Thoracic aorta (tissue), 2 donors: ENCODE data around the gene GUCA1A. TPM values are rescaled to one million over a fixed set of nuclear protein-coding genes. Genes with fewer than 3 reads are reported as not detected.
"Not testable (repeated sequence)": the region's sequence is repeated elsewhere in the genome, so short reads cannot be mapped to it uniquely, and the experiment has no call there.

Source experiments
- ATAC-seq: fragments of 150-250 bp; one replicate; pipeline ENCODE4 v1.8.0; 2017; ENCODE audit warnings: low read depth; ENCODE audit not compliant: insufficient number of reproducible peaks, low FRiP score
- DNase-seq: peaks from one replicate; pipeline ENCODE4 v3.0.0-alpha.2; 2020; ENCODE audit warnings: low spot score
- H3K27ac ChIP-seq, 2 donors: fragments of 200-600 bp; sonication (generic); 1 replicate in 1 of 2; 2 replicates in 1 of 2; pipeline ENCODE4 v1.5.1; 2016; ENCODE audit warnings: mild to moderate bottlenecking in 2 of 2, moderate library complexity in 2 of 2
- H3K27me3 ChIP-seq: fragments of 200-600 bp; sonication (generic); replicated peaks from 2 replicates; pipeline ENCODE4 v1.6.0; 2016; ENCODE audit warnings: mild to moderate bottlenecking; ENCODE audit not compliant: insufficient read depth
- H3K36me3 ChIP-seq: fragments of 200-600 bp; sonication (generic); one replicate; pipeline ENCODE4 v1.5.1; 2016
- H3K4me1 ChIP-seq, 2 donors: fragments of 200-600 bp; sonication (generic); 1 replicate in 1 of 2; 2 replicates in 1 of 2; pipeline versions ENCODE4 v1.5.1 to v1.6.0; 2016; ENCODE audit warnings: low read depth in 2 of 2, mild to moderate bottlenecking in 1 of 2; ENCODE audit not compliant: control insufficient read depth in 1 of 2
- H3K4me3 ChIP-seq: fragments of 200-600 bp; sonication (generic); 2 replicates; pipeline ENCODE4 v1.5.1; 2016; ENCODE audit warnings: mild to moderate bottlenecking
- H3K9me3 ChIP-seq: fragments of 200-600 bp; sonication (generic); 2 replicates; pipeline ENCODE4 v1.5.1; 2016
- CTCF ChIP-seq: fragments of 200-600 bp; sonication (generic); IDR thresholded peaks from one replicate; pipeline ENCODE4 v1.5.1; 2019; ENCODE audit warnings: antibody characterized with exemption
- total RNA-seq, 2 donors: library from RNA; depleted of rRNA; stranded (reverse); fragments of >200 nt; gene quantifications; one replicate each; pipeline versions ENCODE4 v1.1.0 to v1.2.3, GENCODE V29; 2016

The GUCA1A gene
- total RNA-seq, 2 donors from 2014 or later: not detected

- Histone ChIP-seq H3K4me3 (no peak overlapping the region), H3K27ac (no peak overlapping the region), H3K9me3 (no peaks in the 10 kb centered on the region), H3K4me1 (no peaks in the 10 kb centered on the region), H3K27me3 (no peaks in the 10 kb centered on the region), H3K36me3 (no peaks in the 10 kb centered on the region)
- no peak for TF ChIP-seq CTCF
- no peak for ATAC-seq
- DNase-seq: no peak
Observed at GRCh38 chr6:42184475-42184874, 11.3 kb downstream of the GUCA1A start.

- Histone ChIP-seq H3K4me1 (no peaks in the 10 kb centered on the region), H3K36me3 (no peaks in the 10 kb centered on the region), H3K9me3 (no peaks in the 10 kb centered on the region), H3K27me3 (no peaks in the 10 kb centered on the region), H3K4me3 (no peak overlapping the region), H3K27ac (no peak overlapping the region)
- ATAC-seq: no peak
- no peak for TF ChIP-seq CTCF
- DNase-seq: no peak
Observed at GRCh38 chr6:42185597-42185996, 12.4 kb downstream of the GUCA1A start.

GRCh38 chr6:42188406-42188805 is 15.2 kb downstream of the GUCA1A start:
- ATAC-seq (no peak), DNase-seq (no peak)
- H3K36me3 ChIP-seq: no peaks in the 10 kb centered on the region
- no peaks in the 10 kb centered on the region for H3K27me3 ChIP-seq
- H3K4me1 ChIP-seq: no peaks in the 10 kb centered on the region
- no peak overlapping the region for H3K27ac ChIP-seq
- no peak for TF ChIP-seq CTCF
- no peak overlapping the region for H3K4me3 ChIP-seq
- no peaks in the 10 kb centered on the region for H3K9me3 ChIP-seq

GRCh38 chr6:42190554-42191183 is 17.5 kb downstream of the GUCA1A start:
- Histone ChIP-seq H3K4me1 (no peaks in the 10 kb centered on the region), H3K9me3 (no peaks in the 10 kb centered on the region), H3K4me3 (no peak overlapping the region), H3K27ac (no peak overlapping the region), H3K36me3 (no peaks in the 10 kb centered on the region), H3K27me3 (no peaks in the 10 kb centered on the region)
- ATAC-seq (no peak), DNase-seq (no peak)
- no peak for TF ChIP-seq CTCF

- not testable (repeated sequence) for H3K27ac ChIP-seq, H3K4me1 ChIP-seq, H3K9me3 ChIP-seq, H3K36me3 ChIP-seq, H3K4me3 ChIP-seq, ATAC-seq, DNase-seq, H3K27me3 ChIP-seq
Observed at GRCh38 chr6:42192385-42192784, 19.2 kb downstream of the GUCA1A start.

GRCh38 chr6:42193491-42193894 is 20.3 kb downstream of the GUCA1A start:
- no peak for TF ChIP-seq CTCF
- no peak for ATAC-seq
- no peaks in the 10 kb centered on the region for H3K4me1 ChIP-seq

More at GRCh38 chr6:42193491-42193894, 20.3 kb downstream of the GUCA1A start:
- H3K36me3 ChIP-seq: no peaks in the 10 kb centered on the region
- H3K4me3 ChIP-seq: peak overlapping the region; percentile 24
- DNase-seq: no peak
- H3K9me3 ChIP-seq: no peaks in the 10 kb centered on the region
- no peaks in the 10 kb centered on the region for H3K27me3 ChIP-seq
- no peak overlapping the region for H3K27ac ChIP-seq
